HG03135 (cell line): ENCODE data around the gene DNAL4.

Experiments used
- ATAC-seq: cut with Tn5 transposase; IDR thresholded peaks from one replicate; pipeline ENCODE4 v1.9.1; 2021; ENCODE audit warnings: mild to moderate bottlenecking, moderate library complexity; ENCODE audit not compliant: unreplicated experiment

DNAL4 gene

GRCh38 chr22:38760477-38761201 is 33.3 kb downstream of the DNAL4 start:
- ATAC-seq = no peak

DNA sequence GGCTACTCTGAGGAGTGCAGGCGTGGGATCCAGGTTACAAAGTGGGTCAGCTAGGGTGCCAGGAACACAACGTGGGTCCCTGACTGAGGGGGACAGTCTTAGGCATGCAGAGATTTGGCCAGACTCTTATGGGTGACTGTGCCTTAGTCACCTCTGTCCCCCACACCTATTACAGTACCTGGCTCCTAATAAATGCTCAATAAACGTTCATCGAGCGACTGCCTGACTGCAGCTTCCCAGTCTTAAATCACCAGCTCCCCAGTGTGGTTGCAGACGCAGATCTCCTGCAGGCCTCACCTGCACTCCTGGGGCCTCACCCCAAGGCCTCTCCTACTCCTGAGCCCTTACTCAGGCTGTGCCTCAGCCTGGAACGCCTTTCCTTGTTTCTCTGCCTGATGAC is 34.9 kb downstream of the DNAL4 start:
- ATAC-seq = no peak

DNA sequence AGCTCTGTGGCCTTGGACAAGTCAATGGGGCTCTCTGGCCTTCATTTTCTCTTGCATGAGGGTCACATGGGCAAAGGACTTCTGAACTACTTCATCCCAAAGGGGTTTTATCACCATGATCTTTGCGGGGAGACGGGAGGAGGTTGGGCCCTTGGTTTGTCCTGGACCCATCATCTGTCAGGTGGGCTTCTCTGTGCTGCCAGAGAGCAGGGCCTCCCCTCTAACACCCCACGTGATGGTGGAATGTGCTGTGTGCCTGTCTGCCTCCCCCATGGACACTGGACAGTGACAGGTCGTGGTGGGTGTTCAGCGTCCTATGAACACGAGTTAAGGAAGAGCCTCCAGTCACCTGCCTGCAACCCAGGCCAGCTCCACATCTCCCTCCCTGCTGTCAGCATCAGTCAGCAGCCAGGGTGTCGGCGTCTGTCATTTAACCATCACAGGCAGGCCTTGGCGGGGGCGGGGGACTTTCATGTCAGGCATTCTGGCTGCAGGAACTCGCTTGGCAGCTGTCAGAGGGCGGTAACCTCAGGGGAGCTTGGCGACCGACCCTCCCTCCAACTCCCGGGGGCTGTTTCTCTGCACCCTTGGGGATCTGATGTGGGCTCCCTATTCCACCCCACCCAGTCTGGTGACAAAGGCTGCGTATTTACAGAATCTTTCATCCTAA is 35.5 kb downstream of the DNAL4 start:
- no peak for ATAC-seq

DNA sequence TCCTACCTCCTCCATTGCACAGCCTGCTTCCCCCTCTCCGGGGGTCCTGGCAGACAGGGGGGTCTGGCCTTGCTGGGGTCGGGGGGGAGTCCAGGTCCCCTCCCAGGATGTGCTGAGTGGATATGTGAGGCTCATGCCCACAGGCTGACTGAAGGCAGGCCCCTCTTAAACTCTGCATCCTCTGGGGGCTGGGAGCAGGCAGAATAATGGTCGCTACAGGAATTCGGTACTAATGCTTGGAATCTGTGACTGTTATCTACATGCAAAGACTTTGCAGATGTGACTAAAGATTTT is 36.5 kb downstream of the DNAL4 start:
- ATAC-seq = no peak

- ATAC-seq = no peak
Measured at GRCh38 chr22:38756711-38757463, 37.1 kb downstream of the DNAL4 start.

GRCh38 chr22:38755911-38756532 is 37.9 kb downstream of the DNAL4 start, which contains the start of gene SUN2:
SUN2 (minus strand) TSS chr22:38755998; CDS start chr22:38752628, 3,370 bp downstream.
- ATAC-seq = peak; percentile 53

DNA sequence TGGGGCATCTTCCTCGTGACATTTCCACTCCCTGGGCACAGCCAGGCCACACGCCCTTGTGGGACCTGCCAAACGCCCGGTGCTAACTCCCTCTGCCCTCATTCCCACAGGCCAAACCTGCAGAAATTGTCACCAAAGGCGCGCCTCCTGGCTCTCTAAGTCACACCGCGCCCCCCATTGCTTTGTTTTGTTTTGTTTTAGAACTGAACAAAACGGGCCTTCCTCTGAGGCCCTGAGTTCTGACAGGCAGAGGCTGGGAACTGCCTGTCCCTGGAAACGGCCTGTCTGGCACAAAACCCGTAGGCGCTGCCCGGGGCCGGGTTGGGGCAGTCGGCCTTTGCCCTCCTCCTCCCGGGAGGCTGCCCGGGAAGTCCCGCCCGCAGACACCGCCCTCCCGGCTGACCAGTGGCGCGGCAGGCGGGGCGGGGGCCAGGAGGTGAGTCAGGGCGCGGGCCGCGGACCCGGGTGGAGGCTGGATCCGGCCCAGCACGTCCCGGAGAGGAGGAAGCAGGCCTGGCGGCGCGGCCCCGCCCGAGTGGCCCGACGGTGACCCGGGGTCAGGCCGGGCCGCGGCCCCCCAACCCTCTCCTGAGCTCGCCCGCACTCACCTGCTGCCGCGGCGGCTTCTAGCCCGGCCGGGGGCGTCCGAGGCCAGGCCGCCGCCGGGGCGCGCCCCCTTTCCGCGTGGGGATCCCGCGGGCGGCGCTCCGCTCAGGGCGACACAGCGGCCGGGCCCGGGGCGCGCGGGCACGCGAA is 38.6 kb downstream of the DNAL4 start:
- ATAC-seq = peak; percentile 24

GRCh38 chr22:38754751-38755154 is 39.2 kb downstream of the DNAL4 start:
- ATAC-seq = no peak

DNA sequence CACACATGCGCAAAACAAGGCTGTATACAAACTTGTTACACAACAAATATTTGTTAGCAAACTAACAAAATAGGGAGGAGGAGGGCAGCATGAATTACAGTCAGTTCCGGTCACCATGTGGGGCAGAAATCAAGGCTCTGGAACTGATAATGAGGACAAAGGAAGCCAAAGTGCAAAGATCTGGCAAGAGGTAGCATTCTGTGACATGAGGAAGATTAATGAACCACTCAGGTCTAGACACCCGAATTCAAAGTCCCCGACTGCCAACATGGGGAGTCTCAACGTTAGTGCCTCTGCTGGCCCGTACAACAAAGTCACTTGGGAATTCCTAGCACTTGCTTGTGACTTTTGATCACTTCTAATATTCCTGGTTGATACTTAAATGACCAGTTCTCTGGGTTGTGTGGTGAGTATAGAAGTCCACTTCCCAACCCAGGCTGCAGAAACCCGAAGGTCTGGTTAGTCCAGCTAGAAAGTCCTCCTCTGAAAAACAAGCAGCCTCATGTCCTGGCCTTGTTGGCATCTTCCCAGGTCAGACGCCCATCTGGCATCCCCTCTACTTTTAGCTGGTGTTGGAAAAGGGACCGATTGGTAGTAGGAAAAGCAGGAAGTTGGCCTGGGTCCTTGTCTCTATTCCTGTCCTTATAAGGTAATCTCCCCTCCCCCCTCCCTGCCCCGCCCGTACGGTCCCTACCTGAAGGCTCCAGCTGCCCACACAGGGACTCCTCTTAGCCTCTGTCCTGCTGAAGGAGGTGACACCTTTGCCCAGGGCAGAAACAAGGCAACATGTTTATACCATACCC is 39.8 kb downstream of the DNAL4 start:
- ATAC-seq = no peak

DNA sequence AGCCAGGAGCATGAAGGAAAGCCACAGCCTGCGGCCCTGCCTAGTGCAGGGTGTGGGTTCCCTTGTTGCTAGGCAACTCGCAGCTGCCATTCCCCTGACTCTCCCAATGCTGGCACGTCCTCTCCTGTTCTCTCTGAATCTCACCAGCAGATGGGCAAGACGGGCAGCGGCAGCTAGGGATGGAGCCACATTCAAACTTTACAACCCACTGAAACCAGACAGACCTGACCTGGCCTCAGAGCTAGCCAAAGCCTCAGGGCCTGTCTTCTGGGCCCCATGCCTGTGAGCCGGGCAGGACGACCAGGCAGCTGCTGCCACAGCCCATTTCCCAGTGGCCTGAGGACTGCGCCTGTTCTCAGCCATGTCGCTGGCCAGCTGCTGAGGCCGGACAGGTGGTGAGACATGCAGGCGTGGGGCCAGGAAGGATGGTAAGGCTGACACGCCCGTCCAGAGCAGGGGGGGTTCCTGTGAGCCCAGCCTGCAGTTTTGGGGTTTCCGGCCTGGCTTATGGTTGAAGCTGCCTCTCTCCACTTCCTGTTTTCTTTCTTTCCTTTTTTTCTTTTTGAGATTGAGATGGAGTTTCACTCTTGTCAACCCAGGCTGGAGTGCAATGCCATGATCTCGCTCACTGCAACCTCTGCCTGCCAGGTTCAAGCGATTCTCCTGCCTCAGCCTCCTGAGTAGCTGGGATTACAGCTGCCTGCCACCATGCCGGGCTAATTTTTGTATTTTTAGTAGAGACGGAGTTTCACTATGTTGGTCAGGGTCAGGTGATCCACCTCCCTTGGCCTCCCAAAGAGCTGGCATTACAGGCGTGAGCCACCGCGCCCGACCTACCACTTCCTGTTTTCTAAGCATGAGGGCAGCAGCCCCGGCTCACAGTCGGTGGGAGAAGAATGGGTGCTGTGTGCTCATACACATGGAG is 42.3 kb downstream of the DNAL4 start:
- no peak for ATAC-seq

GRCh38 chr22:38751066-38751421 is 42.9 kb downstream of the DNAL4 start:
- no peak for ATAC-seq

GRCh38 chr22:38750638-38751037 is 43.3 kb downstream of the DNAL4 start:
- no peak for ATAC-seq

GRCh38 chr22:38750104-38750503 is 43.8 kb downstream of the DNAL4 start:
- no peak for ATAC-seq

GRCh38 chr22:38748487-38749136 is 45.3 kb downstream of the DNAL4 start:
- no peak for ATAC-seq

- ATAC-seq = no peak
Measured at GRCh38 chr22:38745676-38746460, 48.1 kb downstream of the DNAL4 start.

- ATAC-seq = no peak
Measured at GRCh38 chr22:38744981-38745380, 49.0 kb downstream of the DNAL4 start.

DNA sequence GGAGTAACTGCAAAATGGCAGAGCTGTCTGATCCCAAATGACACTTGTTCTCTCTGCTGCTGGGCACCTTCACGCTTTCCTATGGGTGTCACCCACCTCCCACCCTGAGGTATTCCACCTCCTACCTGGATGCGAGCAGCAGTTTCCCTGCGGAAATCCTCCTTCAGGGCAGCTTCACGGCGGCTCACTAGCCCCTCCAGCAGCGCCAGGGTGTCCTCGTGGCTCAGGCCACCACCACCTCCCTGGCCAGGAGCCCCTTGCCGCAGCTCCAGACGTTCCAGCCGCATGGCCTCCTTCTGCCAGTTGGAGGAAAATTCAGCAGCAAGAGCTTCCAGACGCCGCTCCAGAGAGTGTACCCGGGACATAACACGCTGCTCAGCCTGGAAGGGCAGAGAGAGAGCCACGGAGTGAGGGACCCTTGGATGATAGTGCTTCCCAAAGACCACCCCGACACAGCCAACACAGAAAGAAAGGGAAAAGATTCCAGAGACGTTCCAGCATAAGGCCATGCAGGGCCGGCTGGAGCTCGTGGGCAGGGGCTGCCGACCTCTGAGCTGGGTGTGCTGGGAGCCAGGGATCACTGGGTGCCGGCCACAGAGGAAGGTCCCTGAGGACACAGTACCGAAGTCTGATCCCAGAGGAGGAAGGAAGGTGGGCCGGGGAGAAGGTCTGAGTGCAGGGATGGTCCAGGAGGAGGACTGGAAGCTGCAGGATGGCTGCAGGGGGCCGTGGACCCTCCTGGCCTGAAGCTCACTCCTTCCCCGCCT is 51.6 kb downstream of the DNAL4 start:
- no peak for ATAC-seq
